Astrocyte (in vitro differentiated cells and primary cell): Measurements from ENCODE around the gene VCAM1. TPM values are rescaled to one million over a fixed set of nuclear protein-coding genes. Genes with fewer than 3 reads are reported as not detected.

ENCODE experiments used
- DNase-seq: peaks from one replicate; pipeline ENCODE4 v3.0.0-alpha.2; 2010; ENCODE audit warnings: low read depth
- FAIRE-seq: peaks from 2 replicates; lab custom pipeline; 2011; peaks lifted over from hg19 to GRCh38; lab: Jason Lieb, UNC
- H2AFZ ChIP-seq: 2 replicates; pipeline ENCODE4 v1.6.0; 2012; ENCODE audit warnings: low read depth, low read length, inconsistent platforms
- H3K27ac ChIP-seq: 2 replicates; pipeline ENCODE4 v1.5.1; 2011; ENCODE audit warnings: low read depth, low read length, inconsistent platforms
- H3K27me3 ChIP-seq: 2 replicates; pipeline ENCODE4 v1.6.0; 2011; ENCODE audit warnings: low read length, inconsistent platforms; ENCODE audit not compliant: insufficient read depth
- H3K36me3 ChIP-seq: 2 replicates; pipeline ENCODE4 v1.5.1; 2011; ENCODE audit warnings: low read length, inconsistent platforms; ENCODE audit not compliant: insufficient read depth
- H3K4me1 ChIP-seq: 2 replicates; pipeline ENCODE4 v1.5.1; 2011; ENCODE audit warnings: low read length, inconsistent platforms; ENCODE audit not compliant: insufficient read depth
- H3K4me2 ChIP-seq: 2 replicates; pipeline ENCODE4 v1.6.0; 2012; ENCODE audit warnings: low read length, inconsistent platforms
- H3K4me3 ChIP-seq: 2 replicates; pipeline ENCODE4 v1.5.1; 2011; ENCODE audit warnings: low read depth, mild to moderate bottlenecking, low read length, inconsistent platforms; ENCODE audit not compliant: insufficient read depth
- H3K79me2 ChIP-seq: 2 replicates; pipeline ENCODE4 v1.6.0; 2012; ENCODE audit warnings: mild to moderate bottlenecking, low read length, inconsistent platforms; ENCODE audit not compliant: insufficient read depth
- H3K9ac ChIP-seq: 2 replicates; pipeline ENCODE4 v1.6.0; 2012; ENCODE audit warnings: mild to moderate bottlenecking, low read length, inconsistent platforms
- H3K9me3 ChIP-seq: 2 replicates; pipeline ENCODE4 v1.5.1; 2012; ENCODE audit warnings: low read depth, mild to moderate bottlenecking, low read length, inconsistent platforms; ENCODE audit not compliant: insufficient read depth
- H4K20me1 ChIP-seq: 2 replicates; pipeline ENCODE4 v1.6.0; 2012; ENCODE audit warnings: low read length, inconsistent platforms; ENCODE audit not compliant: insufficient read depth
- H3K27ac Mint-ChIP-seq: one replicate; pipeline ENCODE4 v1.8.0; 2021; ENCODE audit warnings: mild to moderate bottlenecking, mixed read lengths; ENCODE audit not compliant: unreplicated experiment
- H3K27me3 Mint-ChIP-seq: one replicate; pipeline ENCODE4 v1.8.0; 2021; ENCODE audit warnings: low read depth, mixed read lengths; ENCODE audit not compliant: unreplicated experiment
- H3K36me3 Mint-ChIP-seq: one replicate; pipeline ENCODE4 v1.8.0; 2021; ENCODE audit warnings: low read depth, mixed read lengths; ENCODE audit not compliant: unreplicated experiment
- H3K4me1 Mint-ChIP-seq: one replicate; pipeline ENCODE4 v1.8.0; 2021; ENCODE audit warnings: low read depth, mixed read lengths; ENCODE audit not compliant: unreplicated experiment
- H3K4me3 Mint-ChIP-seq: one replicate; pipeline ENCODE4 v1.8.0; 2021; ENCODE audit warnings: mild to moderate bottlenecking, moderate library complexity, mixed read lengths; ENCODE audit not compliant: unreplicated experiment
- H3K9me3 Mint-ChIP-seq: one replicate; pipeline ENCODE4 v1.8.0; 2021; ENCODE audit warnings: mild to moderate bottlenecking, mixed read lengths; ENCODE audit not compliant: unreplicated experiment
- CTCF ChIP-seq: IDR thresholded peaks from 2 replicates; pipeline ENCODE4 v1.5.1; 2011; ENCODE audit warnings: low read depth, mild to moderate bottlenecking, inconsistent platforms, low read length, moderate library complexity; ENCODE audit not compliant: insufficient read depth
- EZH2 ChIP-seq: IDR thresholded peaks from 2 replicates; pipeline ENCODE4 v1.6.1; 2012; ENCODE audit warnings: mild to moderate bottlenecking, low read length, inconsistent platforms; ENCODE audit not compliant: insufficient read depth
- total RNA-seq: library from RNA; stranded (reverse); gene quantifications from 2 replicates; pipeline ENCODE4 v1.2.1, GENCODE V29; 2021

The VCAM1 gene
- total RNA-seq, 1 donor from 2014 or later, result 3.2 TPM

GRCh38 chr1:100767176-100767890, 47.8 kb downstream of the VCAM1 start:
- no peak for FAIRE-seq

DNA sequence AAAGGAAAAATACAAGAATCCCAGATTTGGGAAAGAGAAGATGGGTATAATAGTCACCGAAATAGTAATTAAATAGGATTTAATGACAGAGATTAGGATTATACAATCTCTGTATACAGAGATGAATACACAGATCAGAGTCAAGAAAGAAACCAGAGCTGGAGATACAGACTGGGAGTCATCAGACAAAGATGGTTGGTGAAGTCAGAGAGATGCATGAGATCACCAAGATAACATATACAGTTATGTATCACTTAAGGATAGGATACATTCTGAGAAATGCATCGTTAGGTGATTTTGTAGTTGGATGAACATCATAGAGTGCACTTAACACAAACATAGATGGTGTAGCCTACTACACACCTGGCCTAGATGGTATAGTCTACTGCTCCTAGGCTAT, 49.8 kb downstream of the VCAM1 start:
- Histone ChIP-seq H2AFZ (no peak overlapping the region), H3K27ac (no peak overlapping the region), H3K27me3 (no peaks in the 10 kb centered on the region), H3K9ac (no peak overlapping the region), H3K4me1 (peaks cover 5% of the 10 kb centered on the region), H3K36me3 (no peaks in the 10 kb centered on the region), H3K9me3 (no peaks in the 10 kb centered on the region), H4K20me1 (no peaks in the 10 kb centered on the region), H3K79me2 (no peaks in the 10 kb centered on the region), H3K4me3 (no peak overlapping the region), H3K4me2 (no peak overlapping the region)
- DNase-seq (no peak), FAIRE-seq (no peak)
- Mint-ChIP-seq H3K27ac (no peak overlapping the region), H3K4me1 (no peaks in the 10 kb centered on the region), H3K36me3 (no peaks in the 10 kb centered on the region), H3K27me3 (peaks cover 1% of the 10 kb centered on the region), H3K4me3 (no peak overlapping the region), H3K9me3 (no peaks in the 10 kb centered on the region)
- TF ChIP-seq EZH2 (no peak), CTCF (no peak)

More at GRCh38 chr1:100767176-100767890, 47.8 kb downstream of the VCAM1 start:
- peak; percentile 70 for DNase-seq
- Histone ChIP-seq H4K20me1 (no peaks in the 10 kb centered on the region), H3K27me3 (no peaks in the 10 kb centered on the region), H3K4me2 (peak overlapping the region; percentile 43), H3K79me2 (no peaks in the 10 kb centered on the region), H3K4me3 (no peak overlapping the region), H3K27ac (no peak overlapping the region), H3K9me3 (no peaks in the 10 kb centered on the region), H3K9ac (no peak overlapping the region), H2AFZ (no peak overlapping the region), H3K36me3 (no peaks in the 10 kb centered on the region), H3K4me1 (peaks cover 5% of the 10 kb centered on the region)
- H3K4me3 Mint-ChIP-seq, result no peak overlapping the region
- no peaks in the 10 kb centered on the region for H3K36me3 Mint-ChIP-seq
- no peak overlapping the region for H3K27ac Mint-ChIP-seq
- no peak for TF ChIP-seq CTCF
- TF ChIP-seq EZH2, result no peak
- no peaks in the 10 kb centered on the region for H3K9me3 Mint-ChIP-seq
- peaks cover 1% of the 10 kb centered on the region for H3K27me3 Mint-ChIP-seq
- no peaks in the 10 kb centered on the region for H3K4me1 Mint-ChIP-seq
